GM21723 (cell line): Measurements from ENCODE around the gene G2E3.
"Not testable (repeated sequence)": the region's sequence is repeated elsewhere in the genome, so short reads cannot be mapped to it uniquely, and the experiment has no call there.

Source experiments
- ATAC-seq: cut with Tn5 transposase; IDR thresholded peaks from one replicate; pipeline ENCODE4 v1.9.1; 2021; ENCODE audit warnings: mild to moderate bottlenecking, moderate library complexity; ENCODE audit not compliant: unreplicated experiment

The G2E3 gene, protein sequence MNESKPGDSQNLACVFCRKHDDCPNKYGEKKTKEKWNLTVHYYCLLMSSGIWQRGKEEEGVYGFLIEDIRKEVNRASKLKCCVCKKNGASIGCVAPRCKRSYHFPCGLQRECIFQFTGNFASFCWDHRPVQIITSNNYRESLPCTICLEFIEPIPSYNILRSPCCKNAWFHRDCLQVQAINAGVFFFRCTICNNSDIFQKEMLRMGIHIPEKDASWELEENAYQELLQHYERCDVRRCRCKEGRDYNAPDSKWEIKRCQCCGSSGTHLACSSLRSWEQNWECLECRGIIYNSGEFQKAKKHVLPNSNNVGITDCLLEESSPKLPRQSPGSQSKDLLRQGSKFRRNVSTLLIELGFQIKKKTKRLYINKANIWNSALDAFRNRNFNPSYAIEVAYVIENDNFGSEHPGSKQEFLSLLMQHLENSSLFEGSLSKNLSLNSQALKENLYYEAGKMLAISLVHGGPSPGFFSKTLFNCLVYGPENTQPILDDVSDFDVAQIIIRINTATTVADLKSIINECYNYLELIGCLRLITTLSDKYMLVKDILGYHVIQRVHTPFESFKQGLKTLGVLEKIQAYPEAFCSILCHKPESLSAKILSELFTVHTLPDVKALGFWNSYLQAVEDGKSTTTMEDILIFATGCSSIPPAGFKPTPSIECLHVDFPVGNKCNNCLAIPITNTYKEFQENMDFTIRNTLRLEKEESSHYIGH

DNA sequence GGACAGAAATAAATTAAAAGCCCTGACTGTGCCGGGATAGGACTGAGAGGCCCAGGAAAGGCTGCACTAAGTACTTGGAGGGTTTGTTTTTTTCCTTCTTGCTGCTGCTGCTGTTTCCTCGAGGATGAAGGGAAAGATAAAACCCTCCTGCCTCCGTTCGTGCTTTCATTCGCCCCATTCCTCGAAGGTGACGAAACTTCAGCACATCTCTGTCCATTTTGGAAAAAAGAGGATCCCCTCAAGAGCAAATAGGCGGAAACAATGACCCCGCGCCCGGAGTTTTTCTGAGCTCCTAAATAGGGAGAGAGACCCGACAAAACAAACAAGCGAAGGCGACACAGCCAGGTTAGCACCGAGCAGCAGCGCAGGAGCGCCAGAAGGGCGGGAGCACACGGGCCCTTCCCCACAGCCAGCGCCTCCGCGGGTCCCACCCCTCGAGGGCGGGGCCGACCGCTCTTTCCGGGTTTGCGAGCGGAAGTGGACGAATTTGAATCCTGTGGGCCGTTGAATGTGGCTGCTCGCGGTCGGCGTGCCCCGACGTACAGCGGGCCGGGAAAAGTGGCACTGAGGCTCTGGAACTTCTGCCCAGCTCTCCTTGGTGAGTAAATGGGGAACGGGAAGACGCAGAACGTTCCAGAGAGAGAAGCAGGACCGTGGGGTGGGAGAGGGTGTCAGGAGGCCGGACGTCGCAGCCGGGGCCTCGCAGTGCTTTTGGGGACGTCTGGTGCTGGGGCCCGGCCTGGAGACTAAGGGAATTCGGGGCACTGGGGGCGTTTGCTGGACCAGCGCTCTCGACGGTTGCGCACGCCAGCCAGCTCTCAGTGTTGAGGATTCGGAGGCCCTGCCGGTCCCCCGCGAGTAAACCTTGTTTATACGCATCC, at the start of gene G2E3:
TSS of gene G2E3 (plus strand) at position 484 of the 881 bp plus-strand sequence. CDS start 21,922 bp downstream, outside the sequence.
- peak; percentile 98 for ATAC-seq

DNA sequence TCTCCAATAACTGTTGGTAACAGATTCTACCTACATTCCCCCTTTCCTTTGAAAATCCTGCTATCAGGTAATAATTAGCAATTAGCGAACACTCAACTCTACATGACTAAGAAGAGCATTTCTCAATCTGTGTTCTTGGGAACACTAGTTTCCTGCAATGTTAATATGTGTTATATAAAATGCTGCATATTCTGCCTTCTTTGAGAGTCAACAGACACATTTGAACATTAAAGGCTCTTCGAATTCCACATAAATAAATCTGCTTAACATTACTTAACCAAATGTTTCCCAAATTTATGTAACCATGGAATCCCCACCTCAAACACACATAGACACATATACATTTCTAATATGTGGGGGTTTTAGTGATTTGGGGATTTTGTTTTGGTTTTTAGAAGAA, 41.2 kb upstream of the G2E3 start:
- no peak for ATAC-seq

GRCh38 chr14:30518867-30519560, 39.9 kb upstream of the G2E3 start:
- no peak for ATAC-seq

DNA sequence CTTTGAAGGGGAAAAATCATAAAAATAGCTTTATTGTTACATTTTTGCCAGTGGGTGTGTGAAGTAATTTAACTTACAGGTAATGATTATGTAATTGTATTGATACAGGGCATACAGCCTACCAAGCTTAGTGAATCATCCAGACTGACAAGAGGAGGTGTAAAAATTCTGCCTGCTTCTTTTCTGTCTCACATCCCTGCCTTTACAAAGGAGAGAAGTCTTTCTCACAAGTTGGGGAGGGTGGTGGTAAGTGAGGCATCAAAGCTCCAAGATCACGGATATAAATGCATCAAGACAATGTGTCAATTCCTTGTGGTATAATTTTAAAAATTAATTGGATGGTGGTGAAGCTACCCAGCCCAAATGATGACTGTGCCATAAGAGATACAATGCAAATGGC, 39.0 kb upstream of the G2E3 start:
- no peak for ATAC-seq

GRCh38 chr14:30520536-30520935, 38.4 kb upstream of the G2E3 start:
- no peak for ATAC-seq

GRCh38 chr14:30521899-30522736, 36.8 kb upstream of the G2E3 start:
- peak; percentile 78 for ATAC-seq

DNA sequence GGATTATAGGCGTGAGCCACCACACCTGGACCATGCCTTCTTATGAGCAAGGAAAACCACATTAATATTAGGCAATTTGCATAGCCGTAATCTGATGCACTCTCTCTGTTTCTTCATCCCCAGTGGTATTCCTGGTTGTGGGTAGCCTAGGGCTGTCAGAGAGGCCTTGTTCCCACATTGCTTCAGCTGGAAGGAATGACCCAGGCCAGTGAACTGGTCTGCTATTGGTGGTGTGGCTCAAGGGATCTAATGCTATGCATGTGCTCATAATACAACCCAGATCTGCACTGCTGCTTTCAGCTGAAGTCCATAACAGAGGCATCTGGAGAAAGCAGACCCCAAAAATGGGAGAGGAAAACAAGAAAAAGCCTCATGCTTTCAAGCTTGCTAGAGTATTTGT, 33.1 kb upstream of the G2E3 start:
- ATAC-seq: no peak

DNA sequence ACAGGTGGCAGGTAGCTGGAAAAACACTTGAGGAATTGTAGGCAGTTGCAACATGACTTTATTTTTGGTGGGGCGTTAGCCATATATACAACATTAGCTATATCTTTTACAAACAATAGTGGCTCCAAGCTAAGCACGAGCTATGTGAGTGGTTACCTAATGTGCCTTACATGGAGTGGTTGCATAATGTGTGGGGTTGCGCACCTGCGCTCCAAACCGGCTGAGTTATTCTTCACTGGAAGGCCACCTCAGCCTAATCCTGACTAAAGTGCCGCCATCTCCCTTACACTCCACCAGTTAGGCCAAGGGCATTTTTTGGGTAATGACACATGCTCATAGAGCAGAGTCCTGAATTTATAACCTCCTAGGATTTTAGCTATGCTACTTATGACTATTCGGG, 31.8 kb upstream of the G2E3 start:
- ATAC-seq: no peak

- no peak for ATAC-seq
Observed at GRCh38 chr14:30528119-30528518, 30.8 kb upstream of the G2E3 start.

GRCh38 chr14:30528778-30529642, 29.9 kb upstream of the G2E3 start:
- ATAC-seq: no peak

- no peak for ATAC-seq
Observed at GRCh38 chr14:30532264-30532663, 26.7 kb upstream of the G2E3 start.

DNA sequence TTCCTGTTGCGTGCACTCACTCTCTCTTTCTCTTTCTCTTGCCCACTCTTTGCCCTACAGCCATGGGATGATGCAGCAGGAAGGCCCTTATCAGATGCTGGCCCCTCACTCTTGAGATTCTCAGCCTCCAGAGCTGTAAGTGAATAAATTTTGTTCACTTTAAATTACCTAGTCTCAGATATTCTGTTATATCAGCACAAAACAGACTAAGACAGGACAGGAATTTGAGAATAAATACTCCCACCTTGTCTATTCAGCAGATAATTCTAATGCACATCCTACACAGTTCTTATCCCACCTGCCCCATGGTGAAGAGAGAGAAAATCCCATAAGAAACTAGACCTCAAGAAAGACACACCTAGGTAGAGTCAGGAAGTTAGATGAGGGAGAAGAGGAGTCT, 25.8 kb upstream of the G2E3 start:
- no peak for ATAC-seq

GRCh38 chr14:30541318-30541717, 17.6 kb upstream of the G2E3 start:
- no peak for ATAC-seq

DNA sequence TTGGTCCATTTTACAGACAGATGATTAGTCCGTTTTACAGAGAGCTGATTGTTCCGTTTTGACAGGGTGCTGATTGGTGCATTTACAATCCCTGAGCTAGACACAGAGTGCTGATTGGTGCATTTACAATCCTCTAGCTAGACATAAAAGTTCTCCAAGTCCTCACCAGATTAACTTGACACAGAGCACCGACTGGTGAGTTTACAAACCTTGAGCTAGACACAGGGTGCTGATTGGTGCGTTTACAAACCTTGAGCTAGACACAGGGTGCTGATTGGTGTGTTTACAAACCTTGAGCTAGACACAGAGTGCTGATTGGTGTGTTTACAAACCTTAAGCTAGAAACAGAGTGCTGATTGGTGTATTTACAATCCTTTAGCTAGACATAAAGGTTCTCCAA, 12.2 kb upstream of the G2E3 start:
- not testable (repeated sequence) for ATAC-seq

DNA sequence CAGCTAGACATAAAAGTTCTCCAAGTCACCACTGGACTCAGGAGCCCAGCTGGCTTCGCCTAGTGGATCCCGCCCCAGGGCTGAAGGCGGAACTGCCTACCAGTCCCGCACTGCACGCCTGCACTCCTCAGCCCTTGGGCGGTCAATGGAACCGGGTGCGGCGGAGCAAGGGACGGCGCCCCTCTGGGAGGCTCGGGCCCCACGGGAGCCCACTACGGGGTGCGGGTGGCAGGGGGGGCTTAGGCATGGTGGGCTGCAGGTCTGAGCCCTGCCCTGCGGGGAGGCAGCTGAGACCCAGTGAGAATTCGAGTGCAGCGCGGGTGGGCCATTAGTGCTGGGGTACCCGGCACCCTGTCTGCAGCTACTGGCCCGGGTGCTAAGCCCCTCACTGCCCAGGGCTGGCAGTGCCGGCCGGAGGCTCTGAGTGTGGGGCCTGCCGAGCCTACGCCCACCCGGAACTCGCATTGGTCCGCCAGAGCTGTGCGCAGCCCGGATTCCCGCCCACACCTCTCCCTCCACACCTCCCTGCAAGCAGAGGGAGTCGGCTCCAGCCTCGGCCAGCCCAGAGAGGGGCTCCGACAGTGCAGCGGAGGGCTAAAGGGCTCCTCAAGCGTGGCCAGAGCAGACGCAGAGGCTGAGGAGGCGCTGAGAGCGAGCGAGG, 11.4 kb upstream of the G2E3 start:
- ATAC-seq: no peak

- no peak for ATAC-seq
Observed at GRCh38 chr14:30550335-30550734, 8.6 kb upstream of the G2E3 start.

- no peak for ATAC-seq
Observed at GRCh38 chr14:30551460-30551859, 7.5 kb upstream of the G2E3 start.

GRCh38 chr14:30553311-30553989, 5.5 kb upstream of the G2E3 start:
- ATAC-seq: no peak
